Activated T-helper 1 cell treated with anti-CD3 and anti-CD28 coated beads, Interleukin-2, amount 50 U/mL, for 16 hours (primary cell): ENCODE measurements around the gene CABLES1.
"Not testable (repeated sequence)": the region's sequence is repeated elsewhere in the genome, so short reads cannot be mapped to it uniquely, and the experiment has no call there.

Experiments used
- DNase-seq, 2 donors: peaks; one replicate each; pipeline ENCODE4 v3.0.0-alpha.2; 2020; ENCODE audit warnings: low read depth in 1 of 2, low spot score in 1 of 2

CABLES1 gene

GRCh38 chr18:23239885-23240608 is 104.8 kb downstream of the CABLES1 start:
- no peak for DNase-seq

DNA sequence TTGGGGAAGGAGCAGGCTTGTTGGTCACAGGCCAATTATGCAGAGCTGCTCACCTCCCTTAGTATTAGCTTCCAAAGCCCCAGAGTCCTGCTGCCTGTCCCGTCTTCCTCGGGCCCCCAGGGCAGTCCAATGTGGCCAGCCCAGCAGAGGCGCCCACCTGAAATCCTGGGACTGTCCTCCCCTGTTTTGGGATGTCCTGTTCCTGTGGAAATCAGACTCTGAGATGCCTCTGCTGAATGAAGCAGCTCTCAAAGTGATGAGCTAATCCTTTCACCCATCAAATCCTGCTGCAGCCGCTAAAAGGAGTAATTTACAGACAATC is 105.3 kb downstream of the CABLES1 start:
- DNase-seq: no peak

GRCh38 chr18:23241833-23242496 is 106.7 kb downstream of the CABLES1 start:
- DNase-seq: not testable (repeated sequence)

DNA sequence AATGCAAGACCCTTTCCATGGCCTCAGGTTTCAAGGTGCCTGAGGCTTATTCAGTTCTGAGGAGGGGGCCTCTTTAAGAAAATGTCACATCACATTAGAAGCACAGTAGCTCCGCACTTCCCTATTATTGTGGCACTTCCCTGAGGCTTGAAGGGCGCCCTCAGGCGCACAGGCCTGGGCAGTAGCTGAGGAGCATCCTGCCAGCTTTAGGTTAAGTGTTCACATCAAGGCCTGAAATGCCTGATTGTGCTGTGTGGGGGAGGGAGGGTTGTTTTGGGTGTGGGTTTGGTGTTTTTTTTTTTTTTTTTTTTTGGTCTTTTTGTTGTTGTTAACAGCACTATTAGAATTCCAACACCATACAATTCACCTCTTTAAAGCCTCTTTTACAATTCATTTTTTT is 107.9 kb downstream of the CABLES1 start:
- DNase-seq: no peak

- DNase-seq: no peak
Observed at GRCh38 chr18:23243816-23244215, 108.5 kb downstream of the CABLES1 start.

GRCh38 chr18:23244401-23244800 is 109.1 kb downstream of the CABLES1 start:
- DNase-seq: no peak

DNA sequence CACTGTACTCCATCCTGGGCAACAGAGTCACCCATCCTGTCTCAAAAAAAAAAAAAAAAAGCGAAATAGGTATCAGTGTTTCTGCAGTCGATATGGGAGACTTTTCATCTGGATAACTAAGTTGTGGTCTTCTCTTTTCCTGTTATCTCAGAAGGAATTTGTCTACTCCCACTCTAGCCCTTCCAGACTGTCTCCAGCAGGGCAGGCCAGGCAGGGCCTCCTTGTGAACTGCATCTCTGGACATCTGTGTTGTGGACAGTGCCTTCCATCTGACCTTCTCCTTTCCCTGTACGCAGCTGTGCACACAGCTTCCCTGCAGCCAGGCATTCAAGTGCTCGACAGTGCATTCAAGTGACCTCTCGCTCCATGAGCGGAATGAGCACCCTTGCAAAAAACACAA is 110.2 kb downstream of the CABLES1 start:
- DNase-seq: no peak

DNA sequence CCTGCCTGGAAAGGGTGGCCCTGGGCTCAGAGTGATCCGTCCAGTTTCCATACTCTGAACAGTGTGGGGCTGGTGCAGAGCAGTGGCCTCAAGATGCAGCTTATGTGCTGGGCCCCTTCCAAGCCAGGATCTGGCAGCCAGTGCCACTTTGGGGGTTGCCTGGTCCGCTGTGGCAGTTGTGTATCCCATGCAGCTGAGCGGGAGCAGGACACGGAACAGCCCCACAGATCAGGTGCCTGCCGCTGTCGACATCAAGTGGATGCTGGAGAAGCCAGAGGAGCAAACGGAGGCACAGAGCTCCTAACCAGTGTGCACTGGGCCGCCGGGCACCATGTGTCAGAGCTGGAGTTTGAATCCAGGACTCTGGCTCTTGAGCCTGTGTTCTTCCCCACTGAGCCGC is 112.0 kb downstream of the CABLES1 start:
- DNase-seq: no peak

GRCh38 chr18:23247896-23248295 is 112.6 kb downstream of the CABLES1 start:
- DNase-seq: no peak

- no peak for DNase-seq
Observed at GRCh38 chr18:23248826-23249225, 113.5 kb downstream of the CABLES1 start.

- no peak for DNase-seq
Observed at GRCh38 chr18:23249348-23249747, 114.1 kb downstream of the CABLES1 start.

DNA sequence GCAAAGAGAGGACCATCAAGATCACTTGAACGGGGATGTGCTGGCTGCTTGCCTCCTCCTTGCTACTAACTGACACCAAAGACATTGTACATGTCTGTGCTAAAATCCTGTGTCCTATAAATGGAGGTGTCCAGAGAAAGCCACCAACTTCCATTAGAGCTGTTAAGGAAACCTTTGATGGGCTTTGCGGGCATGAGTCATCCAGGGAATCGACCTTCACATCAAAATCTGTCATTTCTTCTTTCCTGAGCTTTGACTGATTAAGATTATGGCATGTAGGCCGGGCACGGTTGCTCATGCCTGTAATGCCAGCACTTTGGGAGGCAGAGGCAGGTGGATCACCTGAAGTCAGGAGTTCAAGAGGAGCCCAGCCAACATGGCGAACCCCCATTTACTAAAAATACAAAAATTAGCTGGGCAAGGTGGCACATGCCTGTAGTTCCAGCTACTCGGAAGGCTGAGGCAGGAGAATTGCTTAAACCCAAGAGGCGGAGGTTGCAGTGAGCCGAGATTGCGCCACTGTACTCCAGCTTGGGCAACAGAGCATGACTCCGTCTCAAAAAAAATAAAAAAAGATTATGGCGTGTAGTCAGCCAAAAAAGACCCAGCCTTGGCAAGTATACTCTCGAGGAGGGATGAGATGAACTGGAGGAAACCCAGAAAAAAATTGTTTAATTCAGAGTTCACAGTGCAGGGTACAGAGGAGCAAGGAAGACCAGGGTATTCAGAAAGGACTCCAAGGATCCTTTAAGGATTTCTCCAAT is 115.8 kb downstream of the CABLES1 start:
- DNase-seq: no peak

- no peak for DNase-seq
Observed at GRCh38 chr18:23253630-23254029, 118.3 kb downstream of the CABLES1 start.

DNA sequence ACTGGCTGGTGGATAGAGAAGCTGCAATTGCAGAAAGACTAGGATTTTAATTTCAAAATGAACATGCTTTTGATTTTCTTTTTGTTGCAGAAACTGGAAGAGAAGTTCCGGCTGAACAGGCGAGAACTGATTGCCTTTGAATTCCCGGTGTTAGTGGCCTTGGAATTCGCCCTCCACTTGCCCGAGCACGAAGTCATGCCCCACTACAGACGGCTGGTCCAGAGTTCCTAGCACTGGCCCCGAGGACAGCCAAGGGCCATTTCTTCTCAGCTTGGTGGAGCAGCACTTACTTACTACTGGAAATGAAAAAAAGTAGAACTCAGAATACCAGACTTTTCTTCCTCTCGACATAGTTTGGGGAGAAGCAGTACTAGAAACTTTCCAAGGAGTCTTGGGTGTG is 121.9 kb downstream of the CABLES1 start:
- DNase-seq: no peak

DNA sequence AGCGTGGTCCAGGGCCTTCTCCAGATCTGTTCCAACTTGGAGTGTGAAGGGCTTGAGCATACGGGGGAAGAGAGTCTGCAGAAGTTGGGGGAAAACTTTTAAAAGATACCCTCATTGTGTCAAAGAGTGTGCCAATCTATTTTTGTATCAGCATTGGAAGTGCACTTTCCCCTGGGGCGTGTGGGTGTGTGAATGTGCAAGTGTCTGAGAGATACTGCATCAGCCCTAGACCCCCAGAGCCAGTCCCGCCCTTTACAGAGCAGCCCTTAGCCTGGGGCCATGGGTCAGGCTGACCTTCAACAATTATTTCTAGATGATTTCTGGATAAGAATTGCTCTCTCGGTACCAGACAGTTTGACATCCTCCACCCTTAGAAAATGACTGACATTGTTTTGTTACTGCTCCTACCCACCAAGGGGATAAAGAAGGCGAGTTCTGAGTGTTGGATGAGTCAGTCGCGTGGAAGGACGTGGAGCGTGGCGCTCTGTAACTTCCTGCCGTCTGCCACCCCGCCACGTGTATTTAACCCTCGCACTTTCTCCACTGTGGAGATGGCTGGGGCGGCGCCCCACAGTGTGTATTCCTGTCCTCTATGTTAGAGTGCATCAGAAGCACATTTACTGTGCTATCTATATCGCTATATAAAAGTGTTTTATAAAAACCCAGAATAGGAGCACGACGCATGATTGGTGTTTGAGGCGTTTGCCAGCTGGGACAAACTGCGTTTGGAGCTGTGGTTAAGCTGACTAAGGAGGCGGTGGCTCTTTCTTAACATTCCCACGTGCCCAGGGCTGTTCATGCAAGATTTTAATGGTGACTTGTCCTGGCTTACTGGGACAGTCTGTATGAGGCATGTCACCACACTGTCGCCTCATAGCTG is 122.6 kb downstream of the CABLES1 start:
- no peak for DNase-seq

DNA sequence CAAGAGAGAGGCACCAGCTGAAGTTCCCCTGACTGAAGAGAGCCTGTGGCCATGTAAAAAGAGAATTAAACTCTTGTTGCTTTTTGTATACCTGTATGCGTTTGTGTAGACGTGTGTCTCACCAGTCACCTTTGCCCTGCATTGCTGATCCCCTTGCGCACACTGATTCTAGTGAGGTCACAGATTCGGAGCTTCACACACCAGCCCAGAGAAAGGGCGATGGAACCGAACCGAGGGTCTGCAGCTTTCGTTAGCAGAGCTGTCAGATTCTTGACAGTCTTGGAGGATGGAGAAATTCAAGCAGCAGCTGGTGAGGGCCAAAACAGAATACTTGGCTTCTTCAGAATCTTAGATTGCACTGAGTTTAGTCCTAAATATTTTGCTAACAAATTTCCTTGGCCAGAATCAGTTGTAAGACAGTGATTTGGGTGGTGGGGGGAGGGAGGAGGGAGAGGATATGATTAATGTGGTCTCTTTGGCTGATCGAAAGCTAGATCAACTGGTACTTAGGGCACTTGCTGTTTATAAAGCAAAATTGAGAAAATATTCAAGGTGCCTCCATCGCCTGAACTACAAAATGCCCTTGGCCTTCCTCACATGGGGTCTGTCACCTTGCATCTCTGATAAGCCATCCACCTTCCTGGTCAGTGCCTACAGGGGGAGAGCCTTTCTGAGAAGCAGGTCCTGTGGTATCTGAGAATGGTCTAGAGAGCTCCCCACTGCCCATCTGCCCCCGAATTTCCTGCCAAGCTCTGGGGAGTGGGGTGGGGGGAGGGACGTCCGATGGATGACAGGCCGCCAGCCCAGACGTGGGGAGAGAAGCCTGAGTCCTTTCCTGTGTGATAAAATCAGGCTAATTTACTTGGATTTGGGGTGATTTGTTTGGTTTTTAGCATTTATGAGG is 123.5 kb downstream of the CABLES1 start:
- DNase-seq: no peak

GRCh38 chr18:23259701-23260681 is 124.7 kb downstream of the CABLES1 start:
- DNase-seq: no peak

DNA sequence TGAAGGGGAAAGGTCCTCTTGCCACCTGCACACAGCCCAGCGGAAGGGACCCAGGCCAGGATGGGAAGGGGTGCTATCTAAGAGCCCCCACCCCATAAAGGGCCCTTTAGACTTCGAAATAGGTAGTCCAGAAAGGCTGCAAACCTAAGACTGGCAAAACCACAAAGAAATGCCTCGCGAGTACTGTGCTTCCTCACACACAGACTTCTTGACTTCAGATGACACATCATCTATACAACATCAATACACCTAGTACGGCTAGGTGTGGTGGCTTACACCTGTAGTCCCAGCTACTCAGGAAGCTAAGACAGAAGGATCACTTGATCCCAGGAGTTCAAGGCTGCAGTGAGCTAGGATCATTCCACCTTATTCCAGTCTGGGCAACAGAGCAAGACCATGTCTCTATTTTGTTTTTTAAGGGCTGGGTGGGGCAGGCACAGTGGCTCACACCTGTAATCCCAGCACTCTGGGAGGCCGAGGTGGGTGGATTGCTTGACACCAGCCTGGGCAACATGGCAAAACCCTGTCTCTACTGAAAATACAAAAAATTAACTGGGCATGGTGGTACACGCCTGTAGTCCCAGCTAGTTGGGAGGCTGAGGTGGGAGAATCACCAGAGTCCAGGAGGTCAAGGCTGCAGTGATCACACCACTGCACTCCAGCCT is 125.8 kb downstream of the CABLES1 start:
- no peak for DNase-seq
